Hepatocyte (in vitro differentiated cells): ENCODE results near the gene MSMO1. TPM values are rescaled to one million over a fixed set of nuclear protein-coding genes. Genes with fewer than 3 reads are reported as not detected.

Source experiments
- DNase-seq: peaks from one replicate; pipeline ENCODE4 v3.0.0-alpha.2; 2016; ENCODE audit warnings: low spot score
- H2AFZ ChIP-seq: fragments of 200-600 bp; sonication (generic); 2 replicates; pipeline ENCODE4 v1.6.0; 2016; ENCODE audit warnings: antibody characterized with exemption, mild to moderate bottlenecking
- H3K27ac ChIP-seq: fragments of 200-600 bp; sonication (generic); 2 replicates; pipeline ENCODE4 v1.5.1; 2016; ENCODE audit warnings: mild to moderate bottlenecking
- H3K27me3 ChIP-seq: fragments of 200-600 bp; sonication (generic); 2 replicates; pipeline ENCODE4 v1.6.1; 2016
- H3K36me3 ChIP-seq: fragments of 200-600 bp; sonication (generic); replicated peaks from 2 replicates; pipeline ENCODE4 v1.5.1; 2016; ENCODE audit warnings: low read depth; ENCODE audit not compliant: insufficient read depth
- H3K4me1 ChIP-seq: fragments of 200-600 bp; sonication (generic); 2 replicates; pipeline ENCODE4 v1.5.1; 2016; ENCODE audit warnings: mild to moderate bottlenecking, moderate library complexity; ENCODE audit not compliant: insufficient read depth
- H3K4me2 ChIP-seq: fragments of 200-600 bp; sonication (generic); 2 replicates; pipeline ENCODE4 v1.6.0; 2016
- H3K4me3 ChIP-seq: fragments of 200-600 bp; sonication (generic); 2 replicates; pipeline ENCODE4 v1.5.1; 2016; ENCODE audit warnings: mild to moderate bottlenecking
- H3K79me2 ChIP-seq: fragments of 200-600 bp; sonication (generic); 2 replicates; pipeline ENCODE4 v1.6.0; 2017; ENCODE audit warnings: mild to moderate bottlenecking
- H3K9me2 ChIP-seq: fragments of 200-600 bp; sonication (generic); replicated peaks from 2 replicates; pipeline ENCODE4 v1.6.0; 2017; ENCODE audit warnings: mild to moderate bottlenecking; ENCODE audit not compliant: insufficient read depth
- H3K9me3 ChIP-seq: fragments of 200-600 bp; sonication (generic); 2 replicates; pipeline ENCODE4 v1.5.1; 2016; ENCODE audit warnings: low read depth, mild to moderate bottlenecking
- H4K20me1 ChIP-seq: fragments of 200-600 bp; sonication (generic); 2 replicates; pipeline ENCODE4 v1.6.0; 2016; ENCODE audit warnings: mild to moderate bottlenecking; ENCODE audit not compliant: insufficient read depth, poor library complexity, severe bottlenecking
- EZH2 ChIP-seq: fragments of 200-600 bp; sonication (generic); IDR thresholded peaks from 2 replicates; pipeline ENCODE4 v1.6.1; 2016; ENCODE audit warnings: antibody characterized with exemption, mild to moderate bottlenecking, borderline replicate concordance
- EZH2phosphoT487 ChIP-seq: fragments of 200-600 bp; sonication (generic); IDR thresholded peaks from one replicate; pipeline ENCODE4 v1.6.1; 2018; ENCODE audit warnings: antibody characterized with exemption, mild to moderate bottlenecking, low read depth, moderate library complexity; ENCODE audit not compliant: unreplicated experiment, severe bottlenecking
- WGBS: methylation state at CpG from one replicate; pipeline ENCODE4 v1.1.6; 2016; ENCODE audit warnings: low lambda C conversion rate; ENCODE audit errors: missing lambda C conversion rate; 5-methylcytosine and 5-hydroxymethylcytosine counted together
- polyA plus RNA-seq: library from polyadenylated mRNA; unstranded; fragments of >200 nt; fragmentation: Nextera tagmentation; extraction: Ambion mirVana; gene quantifications from 2 replicates; pipeline ENCODE4 v1.2.1, GENCODE V29; 2016
- total RNA-seq: library from RNA; depleted of rRNA; stranded (reverse); fragments of >200 nt; gene quantifications from 2 replicates; pipeline ENCODE4 v1.2.3, GENCODE V29; 2014
- TF ChIP-seq, protein P1 (sequence below): fragments of 200-600 bp; sonication (generic); IDR thresholded peaks from 2 replicates; pipeline ENCODE4 v1.5.1; 2016; ENCODE audit warnings: antibody characterized with exemption, mild to moderate bottlenecking; ENCODE audit not compliant: poor library complexity

MSMO1 gene
- total and polyA plus RNA-seq, 2 experiments from 2014 or later = 391 to 747 TPM

DNA sequence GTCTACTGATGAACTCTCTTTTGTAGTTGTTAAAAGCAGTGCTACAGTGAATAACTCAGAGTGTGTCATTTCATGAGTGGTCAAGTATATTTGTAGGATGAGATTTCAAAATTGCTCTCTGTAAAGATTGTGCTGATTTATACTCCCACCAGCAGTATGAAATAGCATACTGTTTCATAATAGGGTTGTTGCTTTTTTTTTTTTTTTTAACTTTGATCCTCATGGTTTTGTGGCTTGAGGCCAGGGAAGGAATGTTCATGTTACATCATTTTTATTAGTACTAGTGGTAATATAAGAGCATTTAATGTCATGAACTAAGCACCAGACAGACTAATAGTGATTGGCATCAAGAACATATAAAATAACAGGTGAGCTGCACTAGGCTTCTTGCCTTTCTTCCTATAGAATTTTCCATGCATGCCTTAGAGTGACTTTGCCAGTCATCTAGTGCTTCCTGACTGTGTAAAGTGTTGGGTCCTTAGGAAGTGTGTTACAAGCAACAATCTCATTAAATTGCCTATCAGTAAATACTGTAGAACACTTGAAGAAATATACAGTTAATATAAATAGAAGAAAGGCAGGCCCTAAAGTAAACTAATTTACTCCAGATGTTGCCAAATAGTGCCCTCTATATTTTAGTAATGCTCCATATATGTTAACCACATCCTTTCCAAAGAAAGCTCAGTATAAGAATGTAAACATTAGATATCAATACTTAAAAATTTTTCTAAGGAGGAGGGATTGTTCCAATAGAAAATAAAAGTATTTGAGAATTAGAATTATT, 38.6 kb upstream of the MSMO1 start:
- DNase-seq = no peak
- H3K9me3 ChIP-seq = no peaks in the 10 kb centered on the region
- H3K4me3 ChIP-seq = no peak overlapping the region
- H3K27ac ChIP-seq = no peak overlapping the region
- no peaks in the 10 kb centered on the region for H3K9me2 ChIP-seq
- H3K4me1 ChIP-seq = peaks cover 5% of the 10 kb centered on the region
- no peaks in the 10 kb centered on the region for H3K79me2 ChIP-seq
- H3K36me3 ChIP-seq = no peaks in the 10 kb centered on the region
- no peak for TF ChIP-seq EZH2
- no peak for TF ChIP-seq EZH2phosphoT487
- TF ChIP-seq, protein P1, sequence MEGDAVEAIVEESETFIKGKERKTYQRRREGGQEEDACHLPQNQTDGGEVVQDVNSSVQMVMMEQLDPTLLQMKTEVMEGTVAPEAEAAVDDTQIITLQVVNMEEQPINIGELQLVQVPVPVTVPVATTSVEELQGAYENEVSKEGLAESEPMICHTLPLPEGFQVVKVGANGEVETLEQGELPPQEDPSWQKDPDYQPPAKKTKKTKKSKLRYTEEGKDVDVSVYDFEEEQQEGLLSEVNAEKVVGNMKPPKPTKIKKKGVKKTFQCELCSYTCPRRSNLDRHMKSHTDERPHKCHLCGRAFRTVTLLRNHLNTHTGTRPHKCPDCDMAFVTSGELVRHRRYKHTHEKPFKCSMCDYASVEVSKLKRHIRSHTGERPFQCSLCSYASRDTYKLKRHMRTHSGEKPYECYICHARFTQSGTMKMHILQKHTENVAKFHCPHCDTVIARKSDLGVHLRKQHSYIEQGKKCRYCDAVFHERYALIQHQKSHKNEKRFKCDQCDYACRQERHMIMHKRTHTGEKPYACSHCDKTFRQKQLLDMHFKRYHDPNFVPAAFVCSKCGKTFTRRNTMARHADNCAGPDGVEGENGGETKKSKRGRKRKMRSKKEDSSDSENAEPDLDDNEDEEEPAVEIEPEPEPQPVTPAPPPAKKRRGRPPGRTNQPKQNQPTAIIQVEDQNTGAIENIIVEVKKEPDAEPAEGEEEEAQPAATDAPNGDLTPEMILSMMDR = no peak
- H3K4me2 ChIP-seq = no peak overlapping the region
- no peaks in the 10 kb centered on the region for H4K20me1 ChIP-seq
- no peak overlapping the region for H2AFZ ChIP-seq
- H3K27me3 ChIP-seq = no peaks in the 10 kb centered on the region

DNA sequence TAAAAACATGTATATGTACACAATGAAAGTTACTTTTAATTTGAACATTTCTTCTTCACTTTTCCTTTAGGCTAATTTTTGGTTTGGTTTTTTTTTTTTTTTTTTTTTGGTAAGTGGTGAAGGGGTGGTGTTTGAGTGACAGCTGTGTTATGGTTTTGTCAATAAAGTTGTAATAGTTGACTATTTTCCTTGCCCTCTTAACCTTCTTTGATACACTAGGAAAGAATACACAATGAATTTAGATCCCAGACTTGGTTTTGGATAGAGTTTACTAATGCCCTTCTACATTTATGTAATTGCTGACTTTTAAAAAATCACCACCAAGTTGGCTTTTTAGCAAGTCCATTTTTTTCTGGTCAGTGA, 38.1 kb upstream of the MSMO1 start:
- TF ChIP-seq, protein P1 = no peak
- TF ChIP-seq EZH2phosphoT487 = no peak
- no peak for TF ChIP-seq EZH2
- no peaks in the 10 kb centered on the region for H3K9me2 ChIP-seq
- H3K4me2 ChIP-seq = no peak overlapping the region
- H3K4me3 ChIP-seq = no peak overlapping the region
- H3K36me3 ChIP-seq = no peaks in the 10 kb centered on the region
- DNase-seq = no peak
- no peaks in the 10 kb centered on the region for H4K20me1 ChIP-seq
- H2AFZ ChIP-seq = no peak overlapping the region
- H3K79me2 ChIP-seq = no peaks in the 10 kb centered on the region
- H3K27ac ChIP-seq = no peak overlapping the region
- H3K27me3 ChIP-seq = no peaks in the 10 kb centered on the region
- H3K9me3 ChIP-seq = no peaks in the 10 kb centered on the region
- peaks cover 5% of the 10 kb centered on the region for H3K4me1 ChIP-seq

DNA sequence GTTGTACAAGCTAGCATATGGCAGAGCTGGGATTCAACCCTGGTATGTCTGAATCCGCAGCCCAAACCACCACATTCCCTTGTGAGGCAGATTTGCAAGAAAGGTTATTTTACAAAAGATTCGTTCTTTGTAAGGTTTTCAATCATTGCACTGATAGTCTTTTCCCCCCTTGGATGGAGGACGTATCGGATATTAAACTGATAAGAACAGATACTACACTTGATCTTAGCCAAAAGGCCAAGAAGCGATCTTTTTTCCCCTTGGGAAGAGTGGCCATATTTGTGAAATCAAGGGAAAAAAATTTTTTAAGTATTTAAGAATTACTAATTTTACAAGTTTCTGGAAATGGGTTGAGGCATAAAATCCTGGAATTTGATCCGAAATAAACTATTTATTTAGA, 34.4 kb upstream of the MSMO1 start:
- Histone ChIP-seq H3K36me3 (no peaks in the 10 kb centered on the region), H3K9me2 (no peaks in the 10 kb centered on the region), H3K27me3 (no peaks in the 10 kb centered on the region), H3K9me3 (no peaks in the 10 kb centered on the region), H3K4me1 (peaks cover 5% of the 10 kb centered on the region), H2AFZ (no peak overlapping the region), H3K79me2 (no peaks in the 10 kb centered on the region), H3K4me3 (no peak overlapping the region), H3K27ac (no peak overlapping the region), H4K20me1 (no peaks in the 10 kb centered on the region), H3K4me2 (no peak overlapping the region)
- WGBS = 96% methylated on average over 6 of the region's 6 CpGs
- TF ChIP-seq, protein P1 = no peak
- TF ChIP-seq EZH2 (no peak), EZH2phosphoT487 (no peak)
- no peak for DNase-seq
